HG02610 (cell line): ENCODE results near the gene CDH22.

ENCODE experiments used
- ATAC-seq: cut with Tn5 transposase; IDR thresholded peaks from one replicate; pipeline ENCODE4 v1.9.1; 2021; ENCODE audit warnings: mild to moderate bottlenecking, moderate library complexity; ENCODE audit not compliant: unreplicated experiment

CDH22 gene

GRCh38 chr20:46202766-46203509, 105.4 kb downstream of the CDH22 start:
- ATAC-seq = no peak

- ATAC-seq = no peak
These were observed 107.4 kb downstream of the CDH22 start for GRCh38 chr20:46200582-46201570.

DNA sequence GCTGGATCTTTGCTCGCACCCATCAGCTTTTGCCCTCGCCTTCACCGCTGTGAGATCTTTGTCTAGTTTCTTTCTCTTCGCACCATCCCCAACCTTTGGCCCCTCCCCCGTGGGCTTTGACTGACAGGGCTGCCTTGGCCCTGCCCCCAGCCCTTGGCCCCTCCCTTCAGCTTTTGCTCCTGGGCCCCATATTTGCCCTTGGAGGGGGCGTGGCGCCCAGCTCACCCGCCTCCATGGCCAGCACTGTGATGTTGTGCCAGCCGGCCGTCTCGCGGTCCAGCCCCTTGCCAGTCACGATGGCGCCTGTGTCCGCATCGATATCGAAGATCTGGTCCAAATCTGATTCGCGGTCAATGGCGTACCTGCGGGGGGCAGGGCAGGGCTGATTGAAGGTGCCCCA, 109.1 kb downstream of the CDH22 start:
- no peak for ATAC-seq

GRCh38 chr20:46196990-46197389, 111.3 kb downstream of the CDH22 start:
- no peak for ATAC-seq

DNA sequence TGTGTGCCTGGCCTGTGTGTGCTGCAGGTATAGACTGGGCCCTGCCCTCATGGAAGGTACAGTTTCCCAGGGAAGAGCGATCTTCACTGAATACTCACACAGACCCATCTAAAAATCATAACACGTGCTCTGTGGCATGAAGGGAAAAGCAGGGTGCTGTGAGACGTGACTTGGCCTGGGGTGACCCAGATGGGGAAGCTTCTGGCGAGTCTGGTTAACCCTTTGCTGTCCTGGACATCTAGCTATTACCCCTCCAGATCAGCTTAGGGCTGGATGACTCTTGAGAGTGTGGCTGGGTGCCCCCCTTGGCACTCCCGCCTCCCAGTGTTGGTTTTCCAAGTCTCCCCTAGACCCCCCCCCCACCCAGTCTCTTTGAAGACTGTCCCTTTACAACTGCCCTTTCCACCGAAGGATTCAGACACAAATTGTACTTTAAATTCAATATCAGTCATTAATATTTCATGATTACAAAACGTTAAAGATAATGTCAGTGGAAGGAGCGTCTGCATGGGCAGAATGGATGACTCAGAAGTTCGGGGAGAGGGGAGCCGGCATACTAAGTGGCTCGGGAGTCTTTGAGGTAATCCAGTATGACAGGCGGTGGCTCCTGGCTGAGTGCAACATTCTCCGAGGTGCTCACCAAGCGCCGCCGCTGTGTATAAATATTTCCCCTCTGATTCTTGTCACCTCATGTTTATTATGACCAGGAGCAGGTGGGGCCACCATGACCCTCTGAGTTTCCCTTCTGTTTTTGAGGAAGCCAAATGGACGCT, 112.8 kb downstream of the CDH22 start:
- no peak for ATAC-seq

DNA sequence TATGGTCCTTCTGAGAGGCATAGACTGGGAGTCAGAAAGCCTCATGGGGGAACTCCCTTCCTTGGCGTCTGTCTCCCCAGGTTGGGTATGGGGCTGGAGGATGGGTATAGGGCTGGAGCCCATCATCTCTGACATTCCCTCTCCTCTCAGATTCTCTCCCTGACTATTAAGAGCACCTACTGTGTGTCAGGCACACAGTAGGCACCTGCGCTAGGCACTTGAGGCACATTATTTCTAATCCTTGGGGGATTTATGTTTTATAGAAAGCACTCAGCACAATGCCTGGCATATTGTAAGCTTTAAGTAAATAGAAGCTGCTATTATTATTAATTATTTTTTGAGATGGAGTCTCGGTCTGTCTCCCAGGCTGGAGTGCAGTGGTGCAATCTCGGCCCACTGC, 113.9 kb downstream of the CDH22 start:
- no peak for ATAC-seq

DNA sequence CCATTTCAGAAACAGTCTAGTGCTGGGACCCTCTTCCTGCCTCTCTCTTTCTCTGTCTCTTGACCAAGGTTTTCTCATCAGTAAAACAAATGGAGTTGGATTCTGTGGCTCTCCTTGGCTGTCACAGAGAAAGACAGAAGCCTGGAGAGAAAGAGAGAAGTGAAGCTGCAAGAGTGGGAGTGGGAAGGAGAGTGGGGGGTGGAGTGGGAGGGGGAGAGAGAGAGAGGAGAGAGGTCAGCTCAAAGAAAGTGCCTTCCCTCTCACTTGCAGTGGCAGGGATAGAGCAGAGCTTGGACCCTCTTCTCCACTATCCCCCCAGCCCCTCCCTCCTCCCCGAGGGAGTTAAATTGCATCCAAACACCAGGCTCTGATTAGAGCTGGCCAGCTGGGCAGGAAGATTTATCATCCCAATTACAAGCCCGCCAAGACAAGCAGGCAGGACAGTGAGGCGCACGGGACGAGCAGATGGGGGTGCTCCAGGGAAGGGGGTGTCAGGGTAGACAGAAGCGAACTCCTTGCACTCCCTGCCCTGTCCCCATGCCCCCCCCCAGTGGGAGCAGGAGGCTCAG, 115.8 kb downstream of the CDH22 start:
- no peak for ATAC-seq

DNA sequence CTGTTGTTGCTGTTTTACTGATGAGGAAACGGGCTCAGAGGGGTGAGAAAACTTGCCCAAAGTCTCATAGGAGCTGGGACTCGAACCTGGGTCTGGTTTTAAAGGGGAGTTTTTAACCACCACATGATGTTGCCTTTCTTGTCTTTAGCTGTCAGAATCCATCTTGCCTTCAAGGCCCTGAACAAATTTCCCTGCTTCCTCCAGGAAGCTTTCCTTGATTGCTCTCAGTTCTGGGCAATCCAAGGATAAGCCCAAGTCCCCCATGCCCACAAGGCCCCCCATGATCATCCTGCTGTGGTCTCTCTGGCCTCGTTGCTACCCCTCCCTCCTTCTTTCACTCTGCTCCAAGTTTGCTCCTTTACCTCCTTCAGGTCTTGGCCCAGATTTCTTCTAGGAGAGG, 116.7 kb downstream of the CDH22 start:
- no peak for ATAC-seq

DNA sequence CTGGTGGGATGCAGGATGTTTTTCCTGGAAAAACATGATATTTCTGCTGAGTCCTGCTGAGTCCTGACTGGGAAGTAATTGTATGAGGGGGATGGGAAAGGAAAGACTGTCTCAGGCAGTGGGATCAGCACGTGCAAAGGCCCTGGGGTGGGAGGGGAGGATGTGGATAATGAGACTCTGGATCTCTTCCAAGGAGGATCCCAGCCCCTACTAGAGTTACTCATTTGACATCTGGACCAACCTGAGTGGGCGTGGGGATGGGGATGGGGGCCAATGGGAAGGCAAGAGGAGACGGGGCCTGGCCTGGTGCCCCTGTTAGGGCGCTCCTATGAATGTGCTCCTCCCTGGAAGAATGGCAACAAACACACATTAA, 117.1 kb downstream of the CDH22 start:
- ATAC-seq = no peak

DNA sequence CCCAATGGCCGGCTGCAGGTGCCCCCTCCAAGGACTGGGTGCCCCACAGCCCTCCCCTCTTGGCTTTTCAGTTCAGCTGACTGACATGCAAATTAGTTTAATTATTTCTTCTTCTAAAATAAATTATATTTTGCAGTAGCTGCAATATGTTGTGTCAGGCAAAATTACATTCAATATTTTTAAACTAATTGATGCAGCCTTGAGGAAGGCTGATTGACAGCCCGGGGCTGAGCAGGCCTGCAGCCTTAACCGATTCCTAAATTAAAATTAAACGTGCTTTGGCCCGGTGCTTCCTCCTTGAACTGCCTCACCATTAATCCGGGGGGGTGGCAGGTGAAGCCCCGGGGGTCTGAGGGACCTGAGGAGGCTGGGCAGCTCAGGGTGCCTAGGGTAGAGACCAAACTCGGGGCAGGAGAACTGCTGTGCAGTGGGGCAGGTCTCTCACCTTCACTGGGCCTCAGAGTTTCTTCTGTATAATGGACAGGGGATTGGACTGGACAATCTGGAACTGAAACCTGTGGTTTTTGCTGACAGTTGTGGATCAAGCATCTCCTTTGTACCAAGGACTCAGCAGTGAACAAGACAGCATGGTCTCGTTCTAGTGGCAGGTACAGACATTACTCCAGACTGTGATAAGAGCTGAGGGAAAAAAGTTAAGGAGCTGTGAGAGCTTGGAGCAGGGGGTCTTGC, 117.7 kb downstream of the CDH22 start:
- ATAC-seq = no peak

DNA sequence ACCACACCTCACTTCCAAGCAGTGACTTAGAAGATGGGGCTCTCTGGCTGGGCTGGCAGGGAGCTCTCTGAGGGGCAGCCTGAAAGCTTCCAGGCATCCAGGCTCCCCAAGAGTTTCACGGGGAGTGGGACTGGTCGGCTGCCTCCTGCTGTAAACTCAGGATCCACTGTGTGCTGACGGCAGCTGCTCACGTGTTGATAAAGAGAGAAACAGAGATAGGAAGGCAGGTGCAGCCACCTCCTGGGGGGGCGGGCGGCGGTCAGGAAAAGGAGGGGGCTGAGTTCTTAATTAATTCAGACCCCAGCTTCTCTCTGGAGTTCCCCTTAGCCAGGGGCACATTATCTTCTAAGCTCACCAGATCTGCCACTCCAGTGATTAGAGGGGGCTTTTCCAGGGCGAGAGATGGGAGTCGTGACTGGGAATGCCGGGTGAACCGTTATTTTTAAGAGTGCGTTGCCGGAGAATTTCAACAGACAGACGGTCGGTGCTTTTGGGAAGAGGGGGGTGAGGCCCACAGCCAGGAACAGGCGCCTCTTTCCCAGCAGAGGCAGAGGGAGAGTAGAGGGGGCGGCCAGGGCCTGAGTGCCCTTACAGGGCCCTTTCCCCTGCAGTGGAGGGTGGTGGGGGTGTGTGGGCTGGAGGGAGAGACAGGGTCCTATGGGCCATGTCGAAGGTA, 119.3 kb downstream of the CDH22 start:
- no peak for ATAC-seq

DNA sequence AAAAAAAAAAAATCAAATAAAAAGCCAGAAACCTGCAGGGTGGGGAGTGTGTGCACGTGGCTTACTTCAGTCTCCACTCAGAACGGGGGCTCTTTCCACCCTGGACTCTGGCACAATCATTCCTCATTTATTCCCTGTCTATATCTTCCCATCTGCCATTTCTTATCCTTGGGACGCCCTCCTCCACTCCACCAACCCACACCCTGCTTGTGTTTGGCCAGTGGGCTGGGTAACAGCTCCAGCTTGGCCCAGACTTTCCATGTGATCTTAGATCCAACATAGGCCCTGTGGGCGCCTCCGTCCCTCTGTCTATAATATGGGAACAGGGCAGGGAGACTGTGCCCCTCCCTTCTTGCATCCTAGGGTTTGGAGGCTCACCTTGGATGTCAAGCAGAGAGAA, 122.1 kb downstream of the CDH22 start:
- ATAC-seq = no peak

DNA sequence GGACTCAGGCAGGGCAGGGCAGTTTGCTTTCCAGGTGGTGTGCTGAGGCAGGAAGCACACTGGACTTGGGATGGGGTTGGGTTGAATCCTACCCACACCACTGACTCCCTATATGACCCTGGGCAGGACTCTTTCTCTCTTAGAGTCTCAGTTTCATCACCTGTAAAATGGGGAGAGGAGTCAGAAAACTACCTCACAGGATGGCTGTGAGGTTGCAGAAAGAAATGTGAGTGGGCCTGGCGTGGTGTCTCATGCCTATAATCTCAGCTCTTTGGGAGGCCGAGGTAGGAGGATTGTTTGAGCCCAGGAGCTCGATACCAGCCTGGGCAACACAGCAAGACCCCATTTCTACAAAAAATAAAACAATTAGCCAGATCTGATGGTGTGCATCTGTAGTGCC, 122.9 kb downstream of the CDH22 start:
- no peak for ATAC-seq

DNA sequence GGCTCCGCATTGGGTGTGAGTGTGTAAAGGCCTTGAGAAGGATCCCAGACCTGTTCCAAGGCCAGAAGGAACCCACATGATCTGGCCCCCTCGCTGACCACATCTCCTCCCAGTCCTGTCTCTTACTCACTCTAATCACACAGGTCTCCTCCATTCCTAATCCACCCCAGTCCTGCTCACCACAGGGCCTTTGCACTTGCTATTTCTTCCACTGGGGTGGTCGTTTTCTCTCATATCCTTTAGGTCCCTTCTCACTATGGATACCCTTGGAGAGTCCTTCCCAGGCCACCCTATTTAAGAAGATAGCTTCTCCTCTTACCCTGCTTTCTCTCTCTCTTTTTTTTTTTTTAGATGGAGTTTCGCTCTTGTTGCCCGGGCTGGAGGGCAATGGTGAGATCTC, 124.5 kb downstream of the CDH22 start:
- no peak for ATAC-seq

GRCh38 chr20:46182276-46183200, 125.8 kb downstream of the CDH22 start:
- ATAC-seq = no peak

DNA sequence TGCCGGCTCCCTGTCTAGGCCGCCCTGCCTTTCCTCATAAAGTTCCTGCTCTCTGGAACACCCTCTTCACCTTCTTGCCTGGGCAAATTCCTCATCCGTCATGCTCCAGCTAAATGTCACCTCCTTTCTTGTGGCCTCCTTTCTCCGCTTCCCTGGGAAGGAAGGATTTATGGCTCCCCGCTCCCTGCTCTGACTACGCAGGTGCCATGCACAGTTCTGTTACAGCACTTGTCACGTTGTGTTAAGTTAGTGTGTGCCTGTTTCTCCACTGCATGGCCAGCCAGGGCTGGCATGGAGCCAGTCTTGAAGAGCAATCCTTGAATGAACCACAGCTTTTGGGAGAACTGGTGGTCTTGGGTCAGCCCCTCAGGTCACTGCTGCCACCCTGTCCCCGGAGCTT, 128.4 kb downstream of the CDH22 start:
- no peak for ATAC-seq

DNA sequence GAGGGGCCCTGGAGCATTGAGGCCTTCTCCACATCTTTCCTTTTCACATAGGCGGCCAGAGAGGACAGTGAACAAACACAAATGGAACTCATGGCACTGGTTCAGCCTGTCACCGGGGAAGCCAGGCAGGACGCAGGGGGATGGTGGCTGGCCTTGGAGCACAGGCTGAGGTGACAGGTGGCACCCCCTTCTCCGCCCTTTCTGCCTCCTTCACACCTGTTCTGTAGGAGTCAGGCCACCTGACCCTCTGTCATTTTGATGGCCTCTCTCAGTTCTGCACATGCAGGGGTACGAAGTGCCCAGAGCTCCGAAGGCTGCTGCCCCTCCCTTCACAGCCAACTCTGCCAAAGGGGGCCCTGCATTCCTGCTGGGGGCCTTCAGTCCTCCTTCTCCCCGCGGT, 129.4 kb downstream of the CDH22 start:
- ATAC-seq = no peak

- ATAC-seq = no peak
These were observed 130.5 kb downstream of the CDH22 start for GRCh38 chr20:46177768-46178167.
